Neural cell (in vitro differentiated cells): ENCODE data around the gene TPST1. TPM values are rescaled to one million over a fixed set of nuclear protein-coding genes. Genes with fewer than 3 reads are reported as not detected.

Experiments
- H2AFZ ChIP-seq: fragments of 200-600, 300-800 bp; sonication (generic), shearing (Covaris generic); 2 replicates; pipeline ENCODE4 v1.6.0; 2014; ENCODE audit warnings: low read depth, mild to moderate bottlenecking, antibody characterized with exemption, low read length, moderate library complexity
- H3F3A ChIP-seq: fragments of 200-600 bp; shearing (Covaris generic); 2 replicates; pipeline ENCODE4 v1.6.1; 2016; ENCODE audit warnings: mild to moderate bottlenecking, moderate library complexity, mixed read lengths, antibody characterized with exemption, low read length; ENCODE audit not compliant: insufficient read depth, poor library complexity, severe bottlenecking
- H3K27ac ChIP-seq: fragments of 200-600, 300-800 bp; sonication (generic), shearing (Covaris generic); 2 replicates; pipeline ENCODE4 v1.5.1; 2014; ENCODE audit warnings: mild to moderate bottlenecking, low read length, moderate library complexity
- H3K27me3 ChIP-seq: fragments of 300-800, 200-600 bp; sonication (generic), shearing (Covaris generic); 2 replicates; pipeline ENCODE4 v1.6.0; 2014; ENCODE audit warnings: mild to moderate bottlenecking, low read depth, low read length, moderate library complexity; ENCODE audit not compliant: insufficient read depth
- H3K36me3 ChIP-seq: fragments of 300-800, 200-600 bp; sonication (generic), shearing (Covaris generic); 2 replicates; pipeline ENCODE4 v1.5.1; 2014; ENCODE audit warnings: mild to moderate bottlenecking, antibody characterized with exemption, low read length, moderate library complexity; ENCODE audit not compliant: insufficient read depth
- H3K4me2 ChIP-seq: fragments of 300-800, 200-600 bp; sonication (generic), shearing (Covaris generic); 2 replicates; pipeline ENCODE4 v1.6.0; 2014; ENCODE audit warnings: mild to moderate bottlenecking, low read length
- H3K4me3 ChIP-seq: fragments of 300-800, 200-600 bp; sonication (generic), shearing (Covaris generic); 2 replicates; pipeline ENCODE4 v1.5.1; 2014; ENCODE audit warnings: mild to moderate bottlenecking, low read length, moderate library complexity
- H3K79me2 ChIP-seq: fragments of 200-600 bp; shearing (Covaris generic); replicated peaks from 2 replicates; pipeline ENCODE4 v1.6.0; 2014; ENCODE audit warnings: mild to moderate bottlenecking, low read length, moderate library complexity; ENCODE audit not compliant: insufficient read depth
- H3K9ac ChIP-seq: fragments of 300-800, 200-600 bp; sonication (generic), shearing (Covaris generic); 2 replicates; pipeline ENCODE4 v1.6.1; 2016; ENCODE audit warnings: mild to moderate bottlenecking, low read length, mixed read lengths
- H3K9me2 ChIP-seq: fragments of 200-600 bp; shearing (Covaris generic); 2 replicates; pipeline ENCODE4 v1.6.1; 2016; ENCODE audit warnings: mild to moderate bottlenecking, low read length, mixed read lengths; ENCODE audit not compliant: insufficient read depth
- H3K9me3 ChIP-seq: fragments of 200-600, 300-800 bp; sonication (generic), shearing (Covaris generic); 2 replicates; pipeline ENCODE4 v1.6.1; 2016; ENCODE audit warnings: mild to moderate bottlenecking, mixed run types, low read length, moderate library complexity, mixed read lengths
- H4K20me1 ChIP-seq: fragments of 200-600 bp; shearing (Covaris generic); 2 replicates; pipeline ENCODE4 v1.6.1; 2016; ENCODE audit warnings: mild to moderate bottlenecking, mixed run types; ENCODE audit not compliant: insufficient read depth
- CTCF ChIP-seq: fragments of 450-650 bp; IDR thresholded peaks from 2 replicates; pipeline ENCODE4 v1.5.1; 2014; ENCODE audit warnings: antibody characterized with exemption, mild to moderate bottlenecking, moderate library complexity; ENCODE audit not compliant: poor library complexity, severe bottlenecking
- EP300 ChIP-seq: fragments of 450-650 bp; conservative IDR thresholded peaks from 2 replicates; pipeline ENCODE4 v1.6.1; 2014; ENCODE audit warnings: antibody characterized with exemption, mild to moderate bottlenecking, moderate library complexity; ENCODE audit not compliant: poor library complexity, severe bottlenecking
- EZH2 ChIP-seq: fragments of 200-600, 300-800 bp; shearing (Covaris generic), sonication (generic); IDR thresholded peaks from 2 replicates; pipeline ENCODE4 v1.6.1; 2014; ENCODE audit warnings: antibody characterized with exemption, low read length, borderline replicate concordance, mild to moderate bottlenecking; ENCODE audit not compliant: insufficient read depth, poor library complexity, severe bottlenecking
- MXI1 ChIP-seq: fragments of 450-650 bp; conservative IDR thresholded peaks from 2 replicates; pipeline ENCODE4 v1.6.1; 2014; ENCODE audit warnings: antibody characterized with exemption, mild to moderate bottlenecking; ENCODE audit not compliant: poor library complexity, severe bottlenecking
- POLR2AphosphoS5 ChIP-seq: IDR thresholded peaks from 2 replicates; pipeline ENCODE4 v1.6.1; 2012
- RAD21 ChIP-seq: fragments of 450-650 bp; conservative IDR thresholded peaks from 2 replicates; pipeline ENCODE4 v1.6.1; 2014; ENCODE audit warnings: antibody characterized with exemption, mild to moderate bottlenecking, moderate library complexity
- REST ChIP-seq: IDR thresholded peaks from 2 replicates; pipeline ENCODE4 v1.6.1; 2012; ENCODE audit warnings: borderline replicate concordance
- SMC3 ChIP-seq: fragments of 450-650 bp; conservative IDR thresholded peaks from 2 replicates; pipeline ENCODE4 v1.6.1; 2014; ENCODE audit warnings: antibody characterized with exemption, mild to moderate bottlenecking, moderate library complexity; ENCODE audit not compliant: poor library complexity
- TAF1 ChIP-seq: IDR thresholded peaks from 2 replicates; pipeline ENCODE4 v1.6.1; 2012; ENCODE audit warnings: low read depth
- polyA plus RNA-seq: library from polyadenylated mRNA; depleted of rRNA; stranded (reverse); fragments of >200 nt; gene quantifications from 2 replicates; pipeline ENCODE4 v1.2.3, GENCODE V29; 2014

TPST1 gene
- polyA plus RNA-seq, 1 donor from 2014 or later: 58.5 TPM

- no peaks in the 10 kb centered on the region for H3K79me2 ChIP-seq
- no peaks in the 10 kb centered on the region for H3K27me3 ChIP-seq
- H3F3A ChIP-seq: no peaks in the 10 kb centered on the region
- H3K9ac ChIP-seq: no peak overlapping the region
- H3K4me3 ChIP-seq: no peak overlapping the region
- H3K4me2 ChIP-seq: no peak overlapping the region
- no peaks in the 10 kb centered on the region for H4K20me1 ChIP-seq
- no peak overlapping the region for H3K27ac ChIP-seq
- H2AFZ ChIP-seq: no peak overlapping the region
- H3K36me3 ChIP-seq: no peaks in the 10 kb centered on the region
- TF ChIP-seq TAF1 (no peak), RAD21 (no peak), SMC3 (no peak), REST (no peak), CTCF (no peak), POLR2AphosphoS5 (no peak), MXI1 (no peak), EP300 (no peak), EZH2 (no peak)
- H3K9me3 ChIP-seq: no peaks in the 10 kb centered on the region
- no peaks in the 10 kb centered on the region for H3K9me2 ChIP-seq
Observed at GRCh38 chr7:66189695-66190503, 15.2 kb upstream of the TPST1 start.

GRCh38 chr7:66190504-66190857, 14.7 kb upstream of the TPST1 start:
- TF ChIP-seq MXI1: no peak
- TF ChIP-seq REST: no peak
- no peak for TF ChIP-seq EP300
- no peak for TF ChIP-seq SMC3
- TF ChIP-seq CTCF: no peak
- TF ChIP-seq TAF1: no peak
- no peak for TF ChIP-seq POLR2AphosphoS5
- TF ChIP-seq RAD21: no peak
- TF ChIP-seq EZH2: no peak
- Histone ChIP-seq H3K9me2 (no peaks in the 10 kb centered on the region), H3K9ac (no peak overlapping the region), H3K36me3 (no peaks in the 10 kb centered on the region), H3K27ac (no peak overlapping the region), H3K4me2 (no peak overlapping the region), H4K20me1 (no peaks in the 10 kb centered on the region), H3F3A (no peaks in the 10 kb centered on the region), H3K4me3 (no peak overlapping the region), H3K79me2 (no peaks in the 10 kb centered on the region), H3K9me3 (no peaks in the 10 kb centered on the region), H3K27me3 (no peaks in the 10 kb centered on the region), H2AFZ (no peak overlapping the region)
